ENCODE results near the gene ADGRG7.

GRCh38 chr3:100696161-100696560, 86.8 kb downstream of the ADGRG7 start:
- TF ChIP-seq CTCF (IDR thresholded peaks at IDR 0.05): no peak
- no peak for TF ChIP-seq REST (IDR thresholded peaks at IDR 0.05)
- TF ChIP-seq HDAC2 (IDR thresholded peaks at IDR 0.05): no peak
- TF ChIP-seq RNF2 (IDR thresholded peaks at IDR 0.05; ENCODE audit: borderline replicate concordance, low read depth): no peak
- no peak for TF ChIP-seq POLR2AphosphoS2 (conservative IDR thresholded peaks at IDR 0.05; ENCODE audit: low read length)
- no peak for TF ChIP-seq POLR2A (IDR thresholded peaks at IDR 0.05; ENCODE audit: low read length)
- TF ChIP-seq NR3C1 (IDR thresholded peaks at IDR 0.05): no peak
- TF ChIP-seq SMC3 (IDR thresholded peaks at IDR 0.05): no peak
- TF ChIP-seq PBX3 (IDR thresholded peaks at IDR 0.05): no peak
- TF ChIP-seq HOXA7 (CRISPR knock-in tag; IDR thresholded peaks at IDR 0.05): no peak
- TF ChIP-seq MAX (IDR thresholded peaks at IDR 0.05): no peak
- TF ChIP-seq NFE2L2 (conservative IDR thresholded peaks at IDR 0.05; ENCODE audit: low read length): no peak
- TF ChIP-seq BHLHE40 (IDR thresholded peaks at IDR 0.05; ENCODE audit: low read depth, low read length): no peak
